Activated T-helper 1 cell treated with anti-CD3 and anti-CD28 coated beads, Interleukin-12 subunit alpha, Interleukin-12 subunit beta, Interleukin-2, Interleukin-4 antibody, amounts not matched to agents 30 ng/mL and 10 ng/mL and 1 ng/mL, durations not matched to agents 14 hours and 24 hours and 36 hours (primary cell): Measurements from ENCODE around the gene IL23R. TPM values are rescaled to one million over a fixed set of nuclear protein-coding genes. Genes with fewer than 3 reads are reported as not detected.
"Not testable (repeated sequence)": the region's sequence is repeated elsewhere in the genome, so short reads cannot be mapped to it uniquely, and the experiment has no call there.

Experiments used
- DNase-seq: peaks from one replicate; pipeline ENCODE4 v3.0.0; 2021; ENCODE audit warnings: low spot score
- H3K27ac Mint-ChIP-seq: one replicate; pipeline ENCODE4 v1.8.0; 2021; ENCODE audit warnings: mild to moderate bottlenecking, mixed read lengths
- H3K27me3 Mint-ChIP-seq: one replicate; pipeline ENCODE4 v1.8.0; 2022; ENCODE audit warnings: mild to moderate bottlenecking, moderate library complexity, mixed read lengths; ENCODE audit not compliant: insufficient read depth
- H3K36me3 Mint-ChIP-seq: one replicate; pipeline ENCODE4 v1.8.0; 2021; ENCODE audit warnings: low read depth, mixed read lengths
- H3K4me1 Mint-ChIP-seq: one replicate; pipeline ENCODE4 v1.8.0; 2021; ENCODE audit warnings: low read depth, mixed read lengths
- H3K4me3 Mint-ChIP-seq: one replicate; pipeline ENCODE4 v1.8.0; 2021; ENCODE audit warnings: mild to moderate bottlenecking, moderate library complexity, mixed read lengths
- H3K9me3 Mint-ChIP-seq: one replicate; pipeline ENCODE4 v1.8.0; 2021; ENCODE audit warnings: mixed read lengths
- intact Hi-C: fragments of 100-400 bp; cut with micrococcal nuclease; formaldehyde crosslinking; loops from one replicate; pipeline ENCODE4 v1.15.1; 2024
- total RNA-seq: library from RNA; stranded (reverse); gene quantifications from 2 replicates; pipeline ENCODE4 v1.2.3, GENCODE V29; 2022

Gene IL23R
- total RNA-seq, 1 donor from 2014 or later, result 13.3 TPM

GRCh38 chr1:67207398-67207797 lies 41.1 kb downstream of the IL23R start:
- H3K27me3 Mint-ChIP-seq, intact Hi-C loops, H3K4me3 Mint-ChIP-seq, DNase-seq, H3K9me3 Mint-ChIP-seq, H3K27ac Mint-ChIP-seq: not testable (repeated sequence)
- H3K4me1 Mint-ChIP-seq, result peaks cover 41% of the 10 kb centered on the region
- peaks cover 25% of the 10 kb centered on the region for H3K36me3 Mint-ChIP-seq

GRCh38 chr1:67208217-67208616 lies 42.0 kb downstream of the IL23R start:
- Mint-ChIP-seq H3K9me3 (no peaks in the 10 kb centered on the region), H3K4me1 (peaks cover 49% of the 10 kb centered on the region), H3K4me3 (no peak overlapping the region), H3K36me3 (peaks cover 25% of the 10 kb centered on the region), H3K27ac (no peak overlapping the region), H3K27me3 (no peaks in the 10 kb centered on the region)
- no peak for DNase-seq
- intact Hi-C loops, result no loop called here

- H3K36me3 Mint-ChIP-seq, result peaks cover 22% of the 10 kb centered on the region
- intact Hi-C loops, result no loop called here
Observed at GRCh38 chr1:67209521-67209920, 43.3 kb downstream of the IL23R start.

GRCh38 chr1:67211589-67212563 lies 45.6 kb downstream of the IL23R start:
- Mint-ChIP-seq H3K27me3 (no peaks in the 10 kb centered on the region), H3K27ac (peak overlapping the region; percentile 83), H3K9me3 (no peaks in the 10 kb centered on the region), H3K36me3 (peaks cover 23% of the 10 kb centered on the region), H3K4me1 (peaks cover 74% of the 10 kb centered on the region), H3K4me3 (peak overlapping the region; percentile 15)
- DNase-seq, result no peak
- intact Hi-C loops, result loop anchor here (1.0 to 5.0 kb wide), 16 partner anchors 18 to 447 kb away; partner anchors contain the start of gene IL23R

More at GRCh38 chr1:67209521-67209920, 43.3 kb downstream of the IL23R start:
- H3K4me1 Mint-ChIP-seq, result peaks cover 62% of the 10 kb centered on the region
- no peaks in the 10 kb centered on the region for H3K27me3 Mint-ChIP-seq
- H3K27ac Mint-ChIP-seq, result no peak overlapping the region
- DNase-seq, result no peak
- H3K9me3 Mint-ChIP-seq, result no peaks in the 10 kb centered on the region
- no peak overlapping the region for H3K4me3 Mint-ChIP-seq

- no peak for DNase-seq
- Mint-ChIP-seq H3K4me1 (peaks cover 76% of the 10 kb centered on the region), H3K27ac (peak overlapping the region; percentile 83), H3K9me3 (no peaks in the 10 kb centered on the region), H3K36me3 (peaks cover 14% of the 10 kb centered on the region), H3K27me3 (no peaks in the 10 kb centered on the region), H3K4me3 (no peak overlapping the region)
- intact Hi-C loops, result loop anchor here (2.0 to 5.0 kb wide), 4 partner anchors 102 to 231 kb away; no protein-coding TSS in a partner anchor
Observed at GRCh38 chr1:67213164-67213563, 46.9 kb downstream of the IL23R start.

- Mint-ChIP-seq H3K27ac (peak overlapping the region; percentile 25), H3K4me1 (peaks cover 72% of the 10 kb centered on the region), H3K9me3 (no peaks in the 10 kb centered on the region), H3K36me3 (peaks cover 10% of the 10 kb centered on the region), H3K27me3 (no peaks in the 10 kb centered on the region), H3K4me3 (no peak overlapping the region)
- intact Hi-C loops, result loop anchor here (1.0 to 5.0 kb wide), 5 partner anchors 101 to 286 kb away; no protein-coding TSS in a partner anchor
- DNase-seq, result no peak
Observed at GRCh38 chr1:67213948-67214347, 47.7 kb downstream of the IL23R start.

GRCh38 chr1:67214420-67215174 lies 48.3 kb downstream of the IL23R start:
- no peaks in the 10 kb centered on the region for H3K27me3 Mint-ChIP-seq
- intact Hi-C loops, result loop anchor here (1.0 to 5.0 kb wide), 2 partner anchors 232 to 286 kb away; no protein-coding TSS in a partner anchor
- peak; percentile 42 for DNase-seq
- H3K9me3 Mint-ChIP-seq, result no peaks in the 10 kb centered on the region
- peaks cover 3% of the 10 kb centered on the region for H3K36me3 Mint-ChIP-seq
- H3K27ac Mint-ChIP-seq, result peak overlapping the region; percentile 61
- H3K4me1 Mint-ChIP-seq, result peaks cover 65% of the 10 kb centered on the region
- peak overlapping the region; percentile 43 for H3K4me3 Mint-ChIP-seq

GRCh38 chr1:67216401-67216800 lies 50.1 kb downstream of the IL23R start:
- no peak overlapping the region for H3K4me3 Mint-ChIP-seq
- no peaks in the 10 kb centered on the region for H3K9me3 Mint-ChIP-seq
- H3K27me3 Mint-ChIP-seq, result no peaks in the 10 kb centered on the region
- peaks cover 3% of the 10 kb centered on the region for H3K36me3 Mint-ChIP-seq
- no peak for DNase-seq
- intact Hi-C loops, result no loop called here
- no peak overlapping the region for H3K27ac Mint-ChIP-seq
- H3K4me1 Mint-ChIP-seq, result peaks cover 61% of the 10 kb centered on the region

- peaks cover 3% of the 10 kb centered on the region for H3K36me3 Mint-ChIP-seq
- H3K27ac Mint-ChIP-seq, result peak overlapping the region; percentile 29
- intact Hi-C loops, result no loop called here
- no peak overlapping the region for H3K4me3 Mint-ChIP-seq
- no peaks in the 10 kb centered on the region for H3K9me3 Mint-ChIP-seq
- no peak for DNase-seq
- peaks cover 50% of the 10 kb centered on the region for H3K4me1 Mint-ChIP-seq
- H3K27me3 Mint-ChIP-seq, result no peaks in the 10 kb centered on the region
Observed at GRCh38 chr1:67217417-67217816, 51.2 kb downstream of the IL23R start.

- no peak overlapping the region for H3K4me3 Mint-ChIP-seq
- peaks cover 45% of the 10 kb centered on the region for H3K4me1 Mint-ChIP-seq
- H3K27me3 Mint-ChIP-seq, result no peaks in the 10 kb centered on the region
Observed at GRCh38 chr1:67217938-67218337, 51.7 kb downstream of the IL23R start.

GRCh38 chr1:67224856-67225255 lies 58.6 kb downstream of the IL23R start:
- H3K9me3 Mint-ChIP-seq, result peaks cover 8% of the 10 kb centered on the region
- no peak overlapping the region for H3K4me3 Mint-ChIP-seq
- peaks cover 10% of the 10 kb centered on the region for H3K4me1 Mint-ChIP-seq
- no peak overlapping the region for H3K27ac Mint-ChIP-seq
- intact Hi-C loops, result no loop called here
- H3K27me3 Mint-ChIP-seq, result no peaks in the 10 kb centered on the region
- no peak for DNase-seq
- peaks cover 13% of the 10 kb centered on the region for H3K36me3 Mint-ChIP-seq

More at GRCh38 chr1:67217938-67218337, 51.7 kb downstream of the IL23R start:
- intact Hi-C loops, result no loop called here
- H3K36me3 Mint-ChIP-seq, result peaks cover 8% of the 10 kb centered on the region
- no peak for DNase-seq
- no peaks in the 10 kb centered on the region for H3K9me3 Mint-ChIP-seq
- H3K27ac Mint-ChIP-seq, result no peak overlapping the region

GRCh38 chr1:67226688-67227087 lies 60.4 kb downstream of the IL23R start:
- H3K36me3 Mint-ChIP-seq, result peaks cover 18% of the 10 kb centered on the region
- H3K9me3 Mint-ChIP-seq, result peaks cover 8% of the 10 kb centered on the region
- no peak overlapping the region for H3K4me3 Mint-ChIP-seq
- intact Hi-C loops, result no loop called here
- no peaks in the 10 kb centered on the region for H3K27me3 Mint-ChIP-seq
- no peak overlapping the region for H3K27ac Mint-ChIP-seq
- peaks cover 19% of the 10 kb centered on the region for H3K4me1 Mint-ChIP-seq
- DNase-seq, result no peak
